NCI-H82 (cell line): ENCODE measurements around the gene CTSK.

Source experiments
- DNase-seq: peaks from one replicate; lab custom pipeline; 2025; lab: John Stamatoyannopoulos, UW

CTSK gene

GRCh38 chr1:150760013-150760412 lies 48.0 kb downstream of the CTSK start:
- DNase-seq = no peak

GRCh38 chr1:150753416-150753815 lies 54.6 kb downstream of the CTSK start:
- no peak for DNase-seq

- no peak for DNase-seq
Observed at GRCh38 chr1:150751443-150751842, 56.6 kb downstream of the CTSK start.

- no peak for DNase-seq
Observed at GRCh38 chr1:150749720-150750311, 58.2 kb downstream of the CTSK start.

GRCh38 chr1:150748878-150749719 lies 59.0 kb downstream of the CTSK start:
- no peak for DNase-seq
